ENCODE data around the gene RPL39.
A peak's percentile ranks its signal among the peaks of the same experiment; 100 is the strongest.

The RPL39 gene

DNA sequence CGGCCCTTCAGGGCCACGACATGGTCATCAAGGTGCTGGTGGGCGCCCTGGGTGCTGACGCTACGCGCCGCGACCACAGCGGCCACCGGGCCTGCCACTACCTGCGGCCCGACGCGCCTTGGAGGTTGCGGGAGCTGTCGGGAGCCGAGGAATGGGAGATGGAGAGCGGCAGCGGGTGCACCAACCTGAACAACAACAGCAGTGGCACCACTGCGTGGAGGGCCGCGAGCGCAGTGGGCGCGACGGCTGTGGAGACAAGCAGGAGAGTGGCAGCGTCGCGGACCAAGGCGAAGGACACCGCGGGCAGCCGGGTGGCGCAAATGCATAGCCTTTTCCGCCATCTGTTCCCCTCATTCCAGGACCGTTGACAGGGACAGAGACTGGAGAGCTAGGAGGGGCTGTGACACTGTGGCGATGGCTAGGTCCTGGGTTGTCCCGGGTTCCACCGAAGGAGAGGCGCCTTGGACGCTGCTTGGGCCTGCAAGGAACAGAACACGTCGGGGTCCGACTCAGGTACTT is 32.1 kb downstream of the RPL39 start:
- Histone ChIP-seq H3K27ac (replicated peaks) (peak overlapping the region; percentile 87), H3K27me3 (ENCODE audit: insufficient read depth, poor library complexity, severe bottlenecking) (no peaks in the 10 kb centered on the region), H3K4me3 (replicated peaks; ENCODE audit: insufficient read depth, low read length) (peak overlapping the region; percentile 74)
- no peak for TF ChIP-seq SPI1 (IDR thresholded peaks at IDR 0.05; ENCODE audit: borderline replicate concordance, low read depth)
- TF ChIP-seq, protein P1, sequence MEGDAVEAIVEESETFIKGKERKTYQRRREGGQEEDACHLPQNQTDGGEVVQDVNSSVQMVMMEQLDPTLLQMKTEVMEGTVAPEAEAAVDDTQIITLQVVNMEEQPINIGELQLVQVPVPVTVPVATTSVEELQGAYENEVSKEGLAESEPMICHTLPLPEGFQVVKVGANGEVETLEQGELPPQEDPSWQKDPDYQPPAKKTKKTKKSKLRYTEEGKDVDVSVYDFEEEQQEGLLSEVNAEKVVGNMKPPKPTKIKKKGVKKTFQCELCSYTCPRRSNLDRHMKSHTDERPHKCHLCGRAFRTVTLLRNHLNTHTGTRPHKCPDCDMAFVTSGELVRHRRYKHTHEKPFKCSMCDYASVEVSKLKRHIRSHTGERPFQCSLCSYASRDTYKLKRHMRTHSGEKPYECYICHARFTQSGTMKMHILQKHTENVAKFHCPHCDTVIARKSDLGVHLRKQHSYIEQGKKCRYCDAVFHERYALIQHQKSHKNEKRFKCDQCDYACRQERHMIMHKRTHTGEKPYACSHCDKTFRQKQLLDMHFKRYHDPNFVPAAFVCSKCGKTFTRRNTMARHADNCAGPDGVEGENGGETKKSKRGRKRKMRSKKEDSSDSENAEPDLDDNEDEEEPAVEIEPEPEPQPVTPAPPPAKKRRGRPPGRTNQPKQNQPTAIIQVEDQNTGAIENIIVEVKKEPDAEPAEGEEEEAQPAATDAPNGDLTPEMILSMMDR (IDR thresholded peaks at IDR 0.05; ENCODE audit: insufficient read depth, low read length): no peak
- TF ChIP-seq POLR2AphosphoS5 (IDR thresholded peaks at IDR 0.05; ENCODE audit: low read depth): no peak
- TF ChIP-seq GABPA (IDR thresholded peaks at IDR 0.05; ENCODE audit: low read depth): no peak
- TF ChIP-seq, protein P2, sequence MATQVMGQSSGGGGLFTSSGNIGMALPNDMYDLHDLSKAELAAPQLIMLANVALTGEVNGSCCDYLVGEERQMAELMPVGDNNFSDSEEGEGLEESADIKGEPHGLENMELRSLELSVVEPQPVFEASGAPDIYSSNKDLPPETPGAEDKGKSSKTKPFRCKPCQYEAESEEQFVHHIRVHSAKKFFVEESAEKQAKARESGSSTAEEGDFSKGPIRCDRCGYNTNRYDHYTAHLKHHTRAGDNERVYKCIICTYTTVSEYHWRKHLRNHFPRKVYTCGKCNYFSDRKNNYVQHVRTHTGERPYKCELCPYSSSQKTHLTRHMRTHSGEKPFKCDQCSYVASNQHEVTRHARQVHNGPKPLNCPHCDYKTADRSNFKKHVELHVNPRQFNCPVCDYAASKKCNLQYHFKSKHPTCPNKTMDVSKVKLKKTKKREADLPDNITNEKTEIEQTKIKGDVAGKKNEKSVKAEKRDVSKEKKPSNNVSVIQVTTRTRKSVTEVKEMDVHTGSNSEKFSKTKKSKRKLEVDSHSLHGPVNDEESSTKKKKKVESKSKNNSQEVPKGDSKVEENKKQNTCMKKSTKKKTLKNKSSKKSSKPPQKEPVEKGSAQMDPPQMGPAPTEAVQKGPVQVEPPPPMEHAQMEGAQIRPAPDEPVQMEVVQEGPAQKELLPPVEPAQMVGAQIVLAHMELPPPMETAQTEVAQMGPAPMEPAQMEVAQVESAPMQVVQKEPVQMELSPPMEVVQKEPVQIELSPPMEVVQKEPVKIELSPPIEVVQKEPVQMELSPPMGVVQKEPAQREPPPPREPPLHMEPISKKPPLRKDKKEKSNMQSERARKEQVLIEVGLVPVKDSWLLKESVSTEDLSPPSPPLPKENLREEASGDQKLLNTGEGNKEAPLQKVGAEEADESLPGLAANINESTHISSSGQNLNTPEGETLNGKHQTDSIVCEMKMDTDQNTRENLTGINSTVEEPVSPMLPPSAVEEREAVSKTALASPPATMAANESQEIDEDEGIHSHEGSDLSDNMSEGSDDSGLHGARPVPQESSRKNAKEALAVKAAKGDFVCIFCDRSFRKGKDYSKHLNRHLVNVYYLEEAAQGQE (IDR thresholded peaks at IDR 0.05; ENCODE audit: insufficient replicate concordance, low read depth): peak; percentile 49
- no peak for DNase-seq (ENCODE audit: low read depth in 1 of 2, low spot score in 1 of 2)

DNA sequence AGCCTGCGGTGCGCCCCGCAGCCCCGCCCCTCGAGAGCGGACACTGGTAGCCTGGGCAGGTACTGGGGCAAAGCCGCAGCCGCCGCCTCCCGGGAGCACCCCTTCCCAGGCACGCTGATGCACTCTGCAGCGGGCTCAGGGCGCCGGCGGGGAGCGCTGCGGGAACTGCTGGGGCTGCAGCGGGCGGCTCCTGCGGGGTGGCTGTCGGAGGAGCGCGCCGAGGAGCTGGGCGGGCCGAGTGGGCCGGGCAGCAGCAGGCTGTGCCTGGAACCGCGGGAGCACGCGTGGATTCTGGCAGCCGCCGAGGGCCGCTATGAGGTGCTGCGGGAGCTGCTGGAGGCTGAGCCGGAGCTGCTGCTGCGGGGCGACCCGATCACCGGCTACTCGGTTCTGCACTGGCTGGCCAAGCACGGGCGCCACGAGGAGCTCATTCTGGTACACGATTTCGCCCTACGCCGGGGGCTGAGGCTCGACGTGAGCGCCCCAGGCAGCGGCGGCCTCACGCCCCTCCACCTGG is 32.6 kb downstream of the RPL39 start:
- H3K27ac ChIP-seq (replicated peaks): peak overlapping the region; percentile 87
- H3K4me3 ChIP-seq (replicated peaks; ENCODE audit: insufficient read depth, low read length): peak overlapping the region; percentile 74
- TF ChIP-seq, protein P1 (IDR thresholded peaks at IDR 0.05; ENCODE audit: insufficient read depth, low read length): no peak
- TF ChIP-seq, protein P2 (IDR thresholded peaks at IDR 0.05; ENCODE audit: insufficient replicate concordance, low read depth): no peak
- no peak for TF ChIP-seq SPI1 (IDR thresholded peaks at IDR 0.05; ENCODE audit: borderline replicate concordance, low read depth)
- TF ChIP-seq GABPA (IDR thresholded peaks at IDR 0.05; ENCODE audit: low read depth): no peak
- no peak for TF ChIP-seq POLR2AphosphoS5 (IDR thresholded peaks at IDR 0.05; ENCODE audit: low read depth)
- DNase-seq (ENCODE audit: low read depth in 1 of 2, low spot score in 1 of 2): no peak
- no peaks in the 10 kb centered on the region for H3K27me3 ChIP-seq (ENCODE audit: insufficient read depth, poor library complexity, severe bottlenecking)

DNA sequence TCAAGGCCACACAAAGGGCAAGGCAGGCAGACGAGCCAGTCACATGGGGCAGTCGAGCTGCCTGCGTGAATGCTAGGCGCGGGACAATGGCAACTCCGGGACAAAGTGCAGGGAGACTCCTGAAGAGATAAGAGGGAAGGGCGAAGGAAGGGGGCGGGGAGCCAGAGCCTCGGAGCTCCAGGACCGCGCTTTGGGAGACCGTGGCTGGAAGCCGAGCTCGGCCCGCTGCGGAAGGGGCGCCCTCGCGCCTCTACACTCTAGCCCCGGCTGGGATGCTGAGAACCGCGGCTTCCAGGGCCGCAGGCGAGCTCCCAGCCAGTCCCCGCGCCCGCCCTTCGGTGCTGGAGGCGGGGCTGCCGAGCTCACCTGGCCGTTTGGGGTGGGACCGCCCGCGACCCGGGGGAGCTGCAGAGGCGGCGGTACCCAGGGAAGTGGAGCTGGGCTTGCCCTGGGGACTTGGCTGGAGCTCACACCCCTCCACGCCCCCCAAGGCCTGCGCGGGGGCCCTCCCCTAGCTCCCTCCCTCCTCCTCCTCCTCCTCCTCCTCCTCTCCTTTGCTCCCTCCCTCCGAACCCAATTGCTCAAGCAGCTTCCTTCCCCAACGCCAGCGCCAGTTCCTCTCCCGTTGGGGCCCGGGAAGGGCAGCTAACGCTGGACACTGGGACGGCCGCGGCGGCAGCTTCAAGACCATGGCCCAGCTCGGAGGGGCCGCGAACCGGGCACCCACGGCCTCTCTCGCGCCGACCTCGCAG is 33.3 kb downstream of the RPL39 start, which contains the start of gene SOWAHD:
SOWAHD (plus strand) TSS at position 610 of the 752 bp plus-strand sequence; CDS start at position 690, 80 bp downstream.
- Histone ChIP-seq H3K27ac (replicated peaks) (peak within 1 kb of the TSS; percentile 87), H3K4me3 (replicated peaks; ENCODE audit: insufficient read depth, low read length) (peak within 1 kb of the TSS; percentile 74), H3K27me3 (ENCODE audit: insufficient read depth, poor library complexity, severe bottlenecking) (no peaks in the 10 kb centered on the region)
- TF ChIP-seq, protein P2 (IDR thresholded peaks at IDR 0.05; ENCODE audit: insufficient replicate concordance, low read depth): no peak
- TF ChIP-seq SPI1 (IDR thresholded peaks at IDR 0.05; ENCODE audit: borderline replicate concordance, low read depth) (peak; percentile 67; the same call in 1 of the 2 replicates), GABPA (IDR thresholded peaks at IDR 0.05; ENCODE audit: low read depth) (no peak), POLR2AphosphoS5 (IDR thresholded peaks at IDR 0.05; ENCODE audit: low read depth) (peak; percentile 14; the same call in 1 of the 2 replicates)
- TF ChIP-seq, protein P1 (IDR thresholded peaks at IDR 0.05; ENCODE audit: insufficient read depth, low read length): no peak
- peak; percentile 80 to 90 for DNase-seq (ENCODE audit: low read depth in 1 of 2, low spot score in 1 of 2)
